Colonic mucosa (tissue), 4 donors: ENCODE results near the gene NELL2. TPM values are rescaled to one million over a fixed set of nuclear protein-coding genes. Genes with fewer than 3 reads are reported as not detected.

Source experiments
- DNase-seq: peaks from one replicate; pipeline ENCODE4 v3.0.0-alpha.2; 2020
- H3K27ac ChIP-seq: fragments of 200-600 bp; one replicate; pipeline ENCODE4 v1.8.0; 2021
- H3K27me3 ChIP-seq: fragments of 200-600 bp; one replicate; pipeline ENCODE4 v1.8.0; 2021
- H3K36me3 ChIP-seq: fragments of 200-600 bp; one replicate; pipeline ENCODE4 v1.8.0; 2021
- H3K4me1 ChIP-seq: fragments of 200-600 bp; one replicate; pipeline ENCODE4 v1.8.0; 2021; ENCODE audit warnings: mild to moderate bottlenecking
- H3K4me3 ChIP-seq: fragments of 200-600 bp; one replicate; pipeline ENCODE4 v1.8.0; 2021
- H3K9ac ChIP-seq, 2 donors: one replicate each; pipeline ENCODE4 v1.7.0; 2013; ENCODE audit warnings: control low read depth in 2 of 2, low read depth in 2 of 2, low read length in 2 of 2
- H3K9me3 ChIP-seq: fragments of 200-600 bp; one replicate; pipeline ENCODE4 v1.8.0; 2021
- intact Hi-C: fragments of 100-400 bp; cut with DNase I; formaldehyde crosslinking; loops from one replicate; pipeline ENCODE4 v1.14.1; 2022
- total RNA-seq, 2 donors: library from RNA; stranded (reverse); fragmentation: NEBNext Ultra II Directional in 1 of 2; extraction: Animal tissue kit (Norgen Biotek cat#: 25700) in 1 of 2; gene quantifications; one replicate each; pipeline ENCODE4 v1.2.1, GENCODE V29; 2021
- TF ChIP-seq, protein P1 (sequence below): fragments of 200-600 bp; IDR thresholded peaks from one replicate; pipeline ENCODE4 v1.8.0; 2022; ENCODE audit warnings: antibody characterized with exemption, mild to moderate bottlenecking
- donor health status: healthy.
- donor health status: DM: no; HTN: no; CAD: no.
- donor health status: DM: no; HTN: no; CAD: no.

Gene NELL2
- total RNA-seq, 2 donors from 2014 or later = 2.1 to 3.0 TPM

DNA sequence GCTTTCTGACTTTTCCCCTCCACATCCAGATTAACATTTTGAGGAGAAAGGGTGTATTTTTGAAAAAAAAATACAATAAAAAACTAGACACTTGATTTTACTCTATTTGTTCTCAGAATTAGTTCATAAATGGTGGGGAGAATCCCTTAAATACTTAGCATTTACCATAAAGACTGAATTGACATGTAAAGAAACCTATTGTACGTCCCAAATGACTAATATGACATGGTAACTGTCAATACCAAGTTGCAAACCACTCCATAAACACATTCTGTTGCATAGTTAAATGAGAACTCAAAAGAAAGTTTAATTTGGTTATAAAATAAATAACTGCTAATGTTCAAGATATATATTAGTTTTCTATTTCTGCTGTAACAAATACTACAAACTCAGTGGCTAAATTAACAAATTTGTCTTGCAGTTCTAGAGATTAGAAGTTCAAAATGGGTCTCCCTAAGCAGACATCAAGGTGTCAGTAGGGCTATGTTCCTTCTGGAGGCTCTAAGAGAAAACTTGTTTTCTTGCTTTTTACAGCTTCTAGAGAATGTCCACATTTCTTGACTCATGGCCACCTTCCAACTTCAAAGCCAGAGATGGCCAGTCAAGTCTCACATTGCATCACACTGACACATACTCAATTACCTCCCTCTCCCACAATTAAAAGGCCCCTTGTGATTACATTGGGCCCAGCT lies 16.0 kb downstream of the NELL2 start:
- Histone ChIP-seq H3K27ac (no peak overlapping the region), H3K4me3 (no peak overlapping the region)
- intact Hi-C loops = no loop called here

DNA sequence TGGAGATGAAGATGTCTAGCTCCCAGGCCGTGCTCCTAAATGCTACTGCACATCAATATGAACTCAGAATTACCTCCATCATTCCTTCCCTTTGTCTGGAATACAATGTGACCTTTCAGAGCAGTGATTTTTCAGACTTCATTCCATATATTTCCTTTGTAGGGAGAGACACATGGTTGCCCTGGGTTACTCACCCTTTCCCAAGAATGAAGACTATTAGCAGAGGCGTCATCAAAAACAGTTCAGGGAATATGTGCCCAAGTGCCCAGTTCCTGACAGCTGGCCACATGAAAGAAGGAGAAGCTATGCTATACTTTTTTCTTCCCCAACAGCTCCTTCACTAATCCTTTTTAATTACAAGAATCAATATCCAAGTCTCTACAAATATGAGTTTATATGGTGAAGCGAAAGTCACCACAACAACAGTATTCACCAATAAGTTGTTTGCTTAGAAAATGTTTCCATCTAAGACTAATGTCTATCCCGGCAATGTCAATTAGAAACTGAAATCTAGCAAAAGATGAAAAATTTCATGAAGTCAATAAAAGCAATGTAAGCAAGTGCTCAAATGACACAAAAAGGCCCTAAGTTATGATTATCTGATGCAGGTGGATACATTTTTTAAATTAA lies 17.8 kb downstream of the NELL2 start:
- Histone ChIP-seq H3K9ac (no peak overlapping the region), H3K27me3 (no peaks in the 10 kb centered on the region), H3K9me3 (no peaks in the 10 kb centered on the region), H3K27ac (no peak overlapping the region), H3K4me1 (no peaks in the 10 kb centered on the region), H3K4me3 (no peak overlapping the region), H3K36me3 (no peaks in the 10 kb centered on the region)
- intact Hi-C loops = no loop called here
- TF ChIP-seq, protein P1, sequence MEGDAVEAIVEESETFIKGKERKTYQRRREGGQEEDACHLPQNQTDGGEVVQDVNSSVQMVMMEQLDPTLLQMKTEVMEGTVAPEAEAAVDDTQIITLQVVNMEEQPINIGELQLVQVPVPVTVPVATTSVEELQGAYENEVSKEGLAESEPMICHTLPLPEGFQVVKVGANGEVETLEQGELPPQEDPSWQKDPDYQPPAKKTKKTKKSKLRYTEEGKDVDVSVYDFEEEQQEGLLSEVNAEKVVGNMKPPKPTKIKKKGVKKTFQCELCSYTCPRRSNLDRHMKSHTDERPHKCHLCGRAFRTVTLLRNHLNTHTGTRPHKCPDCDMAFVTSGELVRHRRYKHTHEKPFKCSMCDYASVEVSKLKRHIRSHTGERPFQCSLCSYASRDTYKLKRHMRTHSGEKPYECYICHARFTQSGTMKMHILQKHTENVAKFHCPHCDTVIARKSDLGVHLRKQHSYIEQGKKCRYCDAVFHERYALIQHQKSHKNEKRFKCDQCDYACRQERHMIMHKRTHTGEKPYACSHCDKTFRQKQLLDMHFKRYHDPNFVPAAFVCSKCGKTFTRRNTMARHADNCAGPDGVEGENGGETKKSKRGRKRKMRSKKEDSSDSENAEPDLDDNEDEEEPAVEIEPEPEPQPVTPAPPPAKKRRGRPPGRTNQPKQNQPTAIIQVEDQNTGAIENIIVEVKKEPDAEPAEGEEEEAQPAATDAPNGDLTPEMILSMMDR = no peak
- no peak for DNase-seq

More for the DNA sequence above, 16.0 kb downstream of the NELL2 start:
- no peak for DNase-seq
- Histone ChIP-seq H3K4me1 (no peaks in the 10 kb centered on the region), H3K9ac (no peak overlapping the region), H3K36me3 (no peaks in the 10 kb centered on the region), H3K9me3 (no peaks in the 10 kb centered on the region), H3K27me3 (no peaks in the 10 kb centered on the region)
- TF ChIP-seq, protein P1 = no peak

DNA sequence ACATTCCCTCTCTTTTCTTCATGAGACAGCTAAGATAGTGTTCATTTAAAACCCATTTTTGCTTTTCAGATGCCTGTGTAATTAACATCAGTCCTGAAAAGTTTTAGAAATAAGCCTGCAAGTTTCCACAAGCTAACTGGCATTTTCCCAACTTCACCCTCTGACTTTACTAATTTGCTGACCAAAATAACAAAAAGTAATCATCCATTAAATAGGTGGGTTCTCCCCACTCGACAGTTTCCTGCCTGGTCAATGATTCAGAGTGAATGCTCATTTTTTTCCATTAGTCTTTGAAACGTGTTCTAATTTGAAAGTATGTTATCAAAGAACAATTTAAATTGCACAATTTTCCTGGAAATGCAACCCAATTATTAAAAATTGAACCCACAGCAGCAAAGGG lies 23.6 kb downstream of the NELL2 start:
- no peak overlapping the region for H3K9ac ChIP-seq
- no peak overlapping the region for H3K27ac ChIP-seq
- H3K9me3 ChIP-seq = no peaks in the 10 kb centered on the region
- TF ChIP-seq, protein P1 = no peak
- intact Hi-C loops = no loop called here
- H3K4me1 ChIP-seq = no peaks in the 10 kb centered on the region
- no peak overlapping the region for H3K4me3 ChIP-seq
- H3K27me3 ChIP-seq = no peaks in the 10 kb centered on the region
- H3K36me3 ChIP-seq = no peaks in the 10 kb centered on the region
- no peak for DNase-seq

DNA sequence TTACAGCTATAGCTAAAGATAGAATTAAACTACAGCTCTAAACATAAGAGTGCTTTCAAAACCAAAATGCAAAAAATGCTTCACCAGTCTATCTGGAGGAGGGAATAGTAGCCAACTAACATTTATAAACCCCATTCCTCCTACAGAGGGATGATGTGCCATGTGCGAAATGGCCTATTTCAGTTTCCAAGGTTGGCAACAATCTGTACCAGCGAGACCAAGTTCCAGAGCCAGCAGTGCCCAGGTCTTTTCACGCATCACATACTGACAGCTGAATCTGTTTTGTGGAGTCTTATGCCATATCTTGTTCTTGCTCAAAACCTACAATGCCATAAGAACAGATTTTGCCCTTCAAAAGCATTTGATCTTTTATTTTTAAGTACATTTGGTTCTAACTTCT lies 24.5 kb downstream of the NELL2 start:
- TF ChIP-seq, protein P1 = no peak
- H3K27ac ChIP-seq = no peak overlapping the region
- no peak overlapping the region for H3K4me3 ChIP-seq
- H3K36me3 ChIP-seq = no peaks in the 10 kb centered on the region
- DNase-seq = no peak
- no peak overlapping the region for H3K9ac ChIP-seq
- H3K9me3 ChIP-seq = no peaks in the 10 kb centered on the region
- H3K27me3 ChIP-seq = no peaks in the 10 kb centered on the region
- intact Hi-C loops = no loop called here
- no peaks in the 10 kb centered on the region for H3K4me1 ChIP-seq

DNA sequence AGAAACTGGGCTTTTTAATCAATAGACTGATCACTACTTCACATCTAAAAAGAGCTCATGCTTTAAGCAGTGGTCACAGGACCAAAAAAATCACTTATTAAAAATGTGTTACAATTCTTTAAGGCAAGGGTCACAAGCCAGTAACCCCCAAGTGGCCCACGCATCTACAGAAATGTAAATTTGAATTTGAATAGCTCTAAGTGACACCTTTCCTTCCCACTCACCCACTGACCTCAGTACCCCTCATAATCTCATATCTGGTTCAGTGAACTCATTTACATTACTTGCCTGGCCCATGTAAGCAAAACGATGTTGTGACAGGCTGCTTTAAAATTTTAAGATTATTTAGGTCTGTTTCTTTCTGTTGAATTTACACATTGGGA lies 27.4 kb downstream of the NELL2 start:
- Histone ChIP-seq H3K9me3 (no peaks in the 10 kb centered on the region), H3K4me1 (no peaks in the 10 kb centered on the region), H3K9ac (no peak overlapping the region), H3K27ac (no peak overlapping the region), H3K4me3 (no peak overlapping the region), H3K36me3 (no peaks in the 10 kb centered on the region), H3K27me3 (no peaks in the 10 kb centered on the region)
- DNase-seq = no peak
- TF ChIP-seq, protein P1 = no peak
- intact Hi-C loops = no loop called here
